HEK293T (cell line): ENCODE data around the gene ARIH2.
A peak's percentile ranks its signal among the peaks of the same experiment; 100 is the strongest.

ENCODE experiments used
- CTCF ChIA-PET: fragments of 350-600 bp; formaldehyde crosslinking; extraction: SDS; loops from one replicate; lab custom pipeline; 2021; ENCODE audit warnings: antibody characterized with exemption, inconsistent platforms; lab: Yijun Ruan, JAX
- POLR2A ChIA-PET: fragments of 350-600 bp; formaldehyde crosslinking; extraction: SDS; loops from one replicate; lab custom pipeline; 2020; ENCODE audit warnings: antibody characterized with exemption, inconsistent platforms; lab: Yijun Ruan, JAX
- DNase-seq: peaks from one replicate; pipeline ENCODE4 v3.0.0; 2012; ENCODE audit warnings: mixed read lengths; ENCODE audit errors: extremely low spot score
- ARNT ChIP-seq: fragments of 450-650 bp; IDR thresholded peaks from 2 replicates; pipeline ENCODE4 v1.6.1; 2017; ENCODE audit warnings: mild to moderate bottlenecking
- BHLHE40 ChIP-seq: fragments of 450-650 bp; IDR thresholded peaks from 2 replicates; pipeline ENCODE4 v1.6.1; 2016; ENCODE audit warnings: mild to moderate bottlenecking, moderate library complexity, borderline replicate concordance
- CTBP1 ChIP-seq: fragments of 450-650 bp; IDR thresholded peaks from 2 replicates; pipeline ENCODE4 v1.6.1; 2016; ENCODE audit warnings: borderline replicate concordance
- ELF4 ChIP-seq: fragments of 450-650 bp; IDR thresholded peaks from 2 replicates; pipeline ENCODE4 v1.6.1; 2017; ENCODE audit warnings: antibody characterized with exemption
- FOXA1 ChIP-seq: fragments of 450-650 bp; IDR thresholded peaks from 2 replicates; pipeline ENCODE4 v1.6.1; 2016; ENCODE audit warnings: mild to moderate bottlenecking
- FOXK2 ChIP-seq: fragments of 450-650 bp; IDR thresholded peaks from 2 replicates; pipeline ENCODE4 v1.6.1; 2016; ENCODE audit warnings: mild to moderate bottlenecking
- FOXM1 ChIP-seq: fragments of 450-650 bp; IDR thresholded peaks from 2 replicates; pipeline ENCODE4 v1.6.1; 2017; ENCODE audit warnings: mild to moderate bottlenecking, borderline replicate concordance
- HDGF ChIP-seq: fragments of 450-650 bp; IDR thresholded peaks from 2 replicates; pipeline ENCODE4 v1.6.1; 2017; ENCODE audit warnings: antibody characterized with exemption, borderline replicate concordance
- L3MBTL2 ChIP-seq: fragments of 450-650 bp; conservative IDR thresholded peaks from 2 replicates; pipeline ENCODE4 v1.6.1; 2016; ENCODE audit warnings: mild to moderate bottlenecking
- LEF1 ChIP-seq: fragments of 450-650 bp; IDR thresholded peaks from 2 replicates; pipeline ENCODE4 v1.6.1; 2017; ENCODE audit warnings: mild to moderate bottlenecking, borderline replicate concordance
- NFRKB ChIP-seq: fragments of 450-650 bp; IDR thresholded peaks from 2 replicates; pipeline ENCODE4 v1.6.1; 2016; ENCODE audit warnings: mild to moderate bottlenecking, moderate library complexity
- PKNOX1 ChIP-seq: fragments of 450-650 bp; IDR thresholded peaks from 2 replicates; pipeline ENCODE4 v1.6.1; 2016
- SP1 ChIP-seq: fragments of 450-650 bp; IDR thresholded peaks from 2 replicates; pipeline ENCODE4 v1.6.1; 2017
- SUZ12 ChIP-seq: fragments of 450-650 bp; IDR thresholded peaks from 2 replicates; pipeline ENCODE4 v1.6.1; 2016; ENCODE audit warnings: mild to moderate bottlenecking
- TARDBP ChIP-seq: fragments of 450-650 bp; IDR thresholded peaks from 2 replicates; pipeline ENCODE4 v1.6.1; 2016
- ZNF384 ChIP-seq: fragments of 450-650 bp; IDR thresholded peaks from 2 replicates; pipeline ENCODE4 v1.6.1; 2016

The ARIH2 gene

DNA sequence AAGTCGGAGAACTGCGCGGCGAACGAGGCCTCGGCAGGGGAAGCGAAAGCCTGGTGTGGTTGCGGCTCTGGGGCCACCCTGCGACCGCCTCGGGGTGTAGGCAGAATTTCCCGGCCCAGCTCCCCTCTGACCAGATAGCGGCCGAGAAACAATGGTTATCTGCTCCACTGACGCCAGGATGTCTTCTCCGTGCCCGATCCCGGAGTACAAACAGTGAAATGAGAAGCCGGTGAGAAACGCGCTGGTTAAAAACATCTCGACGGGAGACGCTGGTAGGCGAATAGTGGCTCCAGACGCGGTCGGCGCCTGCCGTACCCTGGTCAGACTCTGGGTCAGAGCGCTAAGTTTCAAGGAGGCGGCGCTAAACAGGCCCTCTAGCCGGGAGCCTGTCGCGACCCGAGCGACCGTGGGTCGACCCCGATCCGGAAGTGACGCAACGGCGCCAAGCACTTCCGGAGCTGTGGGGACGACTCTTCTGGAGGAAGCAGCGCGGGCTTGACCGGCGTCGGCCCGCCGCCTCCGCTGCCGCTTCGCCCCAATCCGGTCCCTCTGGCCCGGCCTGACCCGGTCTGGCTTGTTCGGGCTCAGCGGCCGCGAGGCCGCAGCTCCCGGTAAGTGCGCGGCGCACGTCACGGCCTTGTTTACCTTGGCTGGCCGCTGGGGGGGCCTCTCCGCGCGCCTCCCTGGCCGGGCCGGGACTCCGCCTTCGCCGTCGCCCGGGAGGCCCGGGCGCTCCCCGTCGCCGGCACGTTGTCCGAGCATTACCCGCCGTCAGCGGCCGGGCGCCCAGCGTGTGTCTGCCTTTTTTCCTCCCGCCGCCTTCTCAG, at the start of gene ARIH2:
Gene ARIH2 (plus strand): TSS at position 455 of the 827 bp plus-strand sequence. CDS start 8,717 bp downstream, outside the sequence.
- POLR2A ChIA-PET, result interaction anchor here (1.0 to 2.8 kb wide), 18 partner anchors 8 to 198 kb away, joined by 3 to 24 read pairs (median 3); partner anchors contain the start of genes PRKAR2A, SLC25A20 and WDR6
- CTCF ChIA-PET, result interaction anchor here (0.9 to 1.5 kb wide), 2 partner anchors 9 to 69 kb away, joined by 3 read pairs; no protein-coding TSS in a partner anchor
- TF ChIP-seq FOXA1 (no peak), ELF4 (peak; percentile 84), HDGF (no peak), L3MBTL2 (0 out of 2 replicates have a peak, but pooled peaks have one; percentile 35), SUZ12 (no peak)
- peak; percentile 97 for DNase-seq

DNA sequence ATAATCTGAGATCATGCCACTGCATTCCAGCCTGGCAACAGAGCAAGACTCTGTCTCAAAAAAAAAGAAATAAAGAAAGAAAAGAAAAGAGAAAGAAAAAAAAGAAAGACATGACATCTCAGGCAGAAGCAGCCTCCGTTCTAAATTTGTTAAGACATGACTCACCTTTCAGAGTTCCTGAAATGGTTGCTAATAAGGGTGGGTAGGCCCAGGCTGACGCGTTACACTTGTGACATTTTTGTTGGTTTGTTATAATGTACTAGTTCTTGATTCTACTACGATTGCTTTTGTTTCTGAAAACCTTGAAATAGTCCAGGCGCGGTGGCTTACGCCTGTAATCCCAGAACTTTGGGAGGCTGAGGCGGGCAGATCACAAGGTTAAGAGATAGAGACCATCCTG, 41.0 kb upstream of the ARIH2 start:
- POLR2A ChIA-PET, result no interaction called here
- no peak for DNase-seq
- CTCF ChIA-PET, result no interaction called here
- no peak for TF ChIP-seq L3MBTL2
- no peak for TF ChIP-seq BHLHE40
- no peak for TF ChIP-seq SP1
- TF ChIP-seq PKNOX1, result no peak
- no peak for TF ChIP-seq FOXK2
- no peak for TF ChIP-seq CTBP1
- no peak for TF ChIP-seq HDGF
- TF ChIP-seq SUZ12, result no peak
- no peak for TF ChIP-seq FOXA1
- no peak for TF ChIP-seq ZNF384
- no peak for TF ChIP-seq ARNT
- TF ChIP-seq ELF4, result no peak
- TF ChIP-seq TARDBP, result no peak
- TF ChIP-seq FOXM1, result no peak

GRCh38 chr3:48879307-48879993, 39.2 kb upstream of the ARIH2 start:
- CTCF ChIA-PET, result no interaction called here
- POLR2A ChIA-PET, result no interaction called here
- TF ChIP-seq ELF4 (no peak), FOXM1 (no peak), FOXK2 (no peak), TARDBP (no peak), ZNF384 (no peak), SP1 (no peak), SUZ12 (no peak), HDGF (no peak), CTBP1 (no peak), LEF1 (no peak), BHLHE40 (no peak), ARNT (no peak), PKNOX1 (no peak), FOXA1 (no peak), NFRKB (no peak), L3MBTL2 (no peak)
- no peak for DNase-seq

DNA sequence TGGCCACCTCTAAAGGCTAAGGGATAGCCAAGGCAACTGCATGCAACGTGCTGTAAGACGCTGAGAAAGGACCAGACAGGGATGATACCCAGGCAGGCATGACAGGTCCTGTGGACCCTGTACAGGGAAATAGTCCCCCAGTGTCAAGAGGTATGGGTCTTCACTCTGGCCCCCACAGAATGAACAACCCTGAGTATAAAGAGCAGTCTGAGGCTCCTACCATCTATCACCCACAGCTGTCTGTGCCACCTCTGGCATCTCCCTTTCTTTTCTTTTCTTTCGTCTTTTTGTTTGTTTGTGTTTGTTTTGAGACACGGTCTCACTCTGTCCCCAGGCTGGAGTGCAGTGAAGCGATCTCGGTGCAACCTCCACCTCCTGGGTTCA, 38.7 kb upstream of the ARIH2 start:
- no peak for DNase-seq
- CTCF ChIA-PET, result no interaction called here
- POLR2A ChIA-PET, result no interaction called here
- TF ChIP-seq L3MBTL2, result no peak
- no peak for TF ChIP-seq NFRKB
- TF ChIP-seq TARDBP, result no peak
- no peak for TF ChIP-seq SP1
- no peak for TF ChIP-seq FOXK2

DNA sequence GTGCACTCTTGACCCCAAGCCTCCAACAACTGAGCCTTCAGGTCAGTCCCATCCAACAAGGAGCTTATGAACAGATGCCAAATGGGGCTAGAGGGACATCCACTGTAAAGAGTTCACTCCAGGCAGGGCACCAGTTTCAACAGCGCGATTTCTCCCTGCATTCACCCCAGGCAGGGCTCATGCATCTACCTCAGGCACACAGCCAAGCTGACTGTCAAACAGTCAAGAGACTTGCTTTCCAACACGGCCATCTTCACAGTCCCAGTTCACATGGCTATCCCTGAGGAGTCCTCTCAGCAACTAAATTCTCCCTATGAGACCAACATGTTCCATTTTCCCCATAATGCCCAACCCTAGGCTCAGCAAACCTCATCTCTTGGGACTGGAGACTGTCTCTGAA, 37.6 kb upstream of the ARIH2 start:
- ChIA-PET POLR2A (no interaction called here), CTCF (no interaction called here)
- no peak for DNase-seq
- TF ChIP-seq ZNF384 (no peak), LEF1 (no peak), ELF4 (no peak), BHLHE40 (no peak), SUZ12 (no peak), FOXM1 (no peak), NFRKB (no peak)

DNA sequence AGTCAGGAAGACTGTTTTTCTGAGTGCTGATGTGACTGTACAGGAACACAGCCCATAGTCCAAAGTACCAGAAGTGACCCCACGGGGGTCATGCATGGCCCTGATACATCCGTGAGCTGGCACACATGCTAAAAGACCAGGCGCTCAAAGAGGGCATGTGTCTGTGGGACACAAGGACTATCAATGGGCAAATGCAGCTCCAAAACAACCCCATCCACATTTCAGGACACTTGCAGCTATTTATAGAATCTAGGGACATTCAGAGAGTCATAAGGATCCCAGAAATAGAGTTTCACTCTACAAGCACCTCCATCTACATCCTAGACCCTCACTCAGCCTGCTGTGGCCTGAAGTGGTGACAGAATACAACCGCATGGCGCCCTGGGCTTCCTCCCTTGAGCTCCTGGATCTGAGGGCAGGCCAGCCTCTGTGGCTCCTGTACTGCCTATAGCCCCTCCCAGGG, 37.0 kb upstream of the ARIH2 start:
- no peak for DNase-seq
- POLR2A ChIA-PET, result no interaction called here
- TF ChIP-seq SP1 (no peak), CTBP1 (no peak), TARDBP (no peak), NFRKB (no peak)

GRCh38 chr3:48885753-48886152, 32.9 kb upstream of the ARIH2 start:
- TF ChIP-seq SP1, result no peak
- CTCF ChIA-PET, result no interaction called here
- DNase-seq, result no peak
- POLR2A ChIA-PET, result no interaction called here

More for the DNA sequence above, 37.0 kb upstream of the ARIH2 start:
- CTCF ChIA-PET, result no interaction called here
